HG03460 (cell line): ENCODE results near the gene C12orf76.
"Not testable (repeated sequence)": the region's sequence is repeated elsewhere in the genome, so short reads cannot be mapped to it uniquely, and the experiment has no call there.

Source experiments
- ATAC-seq: cut with Tn5 transposase; IDR thresholded peaks from one replicate; pipeline ENCODE4 v1.9.1; 2021; ENCODE audit not compliant: unreplicated experiment

The C12orf76 gene

DNA sequence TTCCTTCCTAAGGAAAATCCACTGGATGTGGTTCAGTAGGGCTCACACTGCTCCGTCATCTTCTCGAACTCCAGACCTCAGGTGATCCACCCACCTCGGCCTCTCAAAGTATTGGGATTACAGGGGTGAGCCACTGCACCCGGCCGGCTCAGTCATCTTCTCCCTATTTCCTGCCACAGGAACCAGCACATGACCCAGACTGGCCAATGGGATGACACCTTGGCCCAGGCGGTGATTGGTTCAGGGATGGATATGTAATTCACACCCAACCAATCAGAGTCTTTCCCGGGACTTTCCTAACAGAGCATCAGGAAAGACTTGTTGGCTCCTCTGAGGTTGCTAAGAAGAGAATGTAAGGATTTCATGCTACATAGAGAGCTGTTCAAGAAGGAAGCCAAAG lies 19.2 kb upstream of the C12orf76 start:
- no peak for ATAC-seq

DNA sequence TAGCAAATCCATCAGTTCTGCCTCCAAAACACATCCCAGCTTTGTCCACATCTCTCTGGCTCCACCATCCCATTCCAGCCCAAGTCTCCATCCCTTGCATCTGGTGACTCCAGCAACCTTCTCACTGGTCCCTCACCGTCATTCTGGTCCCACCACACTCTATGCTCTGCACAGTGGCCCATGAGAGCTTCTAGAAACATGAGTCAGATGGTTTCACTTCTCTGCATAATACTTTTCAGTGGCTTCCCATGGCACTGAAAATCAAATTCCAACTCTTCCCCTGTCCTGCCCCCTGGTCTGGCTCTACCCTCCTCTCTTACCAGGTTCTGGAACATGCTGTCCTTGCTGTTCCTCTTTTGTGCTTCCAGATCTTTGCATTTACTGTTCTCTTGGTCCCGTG lies 17.2 kb upstream of the C12orf76 start:
- ATAC-seq, result no peak

GRCh38 chr12:110062241-110062640 lies 13.9 kb upstream of the C12orf76 start:
- ATAC-seq, result no peak

GRCh38 chr12:110059651-110060000 lies 11.3 kb upstream of the C12orf76 start:
- no peak for ATAC-seq

DNA sequence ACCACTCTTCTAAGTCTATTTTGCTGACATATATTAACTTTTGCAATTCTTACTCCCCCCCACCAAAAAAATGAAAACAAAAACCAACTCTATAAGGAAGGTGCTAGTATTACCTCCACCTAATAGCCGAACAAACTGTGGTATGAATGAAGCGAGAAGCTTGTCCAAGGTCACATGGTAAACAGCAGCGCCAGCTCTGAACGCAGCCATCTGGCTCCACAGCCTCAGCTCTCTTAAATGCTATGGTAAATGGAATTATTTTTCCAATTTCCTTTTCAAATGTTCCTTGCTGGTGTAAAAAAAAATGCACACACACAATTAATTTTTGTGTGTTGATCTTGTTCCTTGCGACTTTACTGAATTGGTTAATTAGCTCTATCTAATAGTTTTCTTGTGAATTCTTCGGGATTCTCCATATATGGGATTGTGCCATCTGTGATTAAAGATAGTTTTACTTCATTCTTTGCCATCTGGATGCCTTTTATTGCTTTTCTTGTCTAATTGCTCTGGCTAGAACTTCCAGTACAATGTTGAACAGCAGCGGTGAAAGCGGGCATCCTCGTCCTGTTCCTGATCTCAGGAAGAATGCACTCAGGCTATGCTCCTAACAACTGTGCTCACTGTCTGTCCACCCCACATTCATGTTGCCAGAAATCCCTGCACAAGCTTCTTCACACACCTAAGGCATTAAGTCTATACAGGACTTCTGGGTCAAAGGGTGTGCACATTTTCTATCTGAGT lies 10.7 kb upstream of the C12orf76 start:
- ATAC-seq, result no peak

DNA sequence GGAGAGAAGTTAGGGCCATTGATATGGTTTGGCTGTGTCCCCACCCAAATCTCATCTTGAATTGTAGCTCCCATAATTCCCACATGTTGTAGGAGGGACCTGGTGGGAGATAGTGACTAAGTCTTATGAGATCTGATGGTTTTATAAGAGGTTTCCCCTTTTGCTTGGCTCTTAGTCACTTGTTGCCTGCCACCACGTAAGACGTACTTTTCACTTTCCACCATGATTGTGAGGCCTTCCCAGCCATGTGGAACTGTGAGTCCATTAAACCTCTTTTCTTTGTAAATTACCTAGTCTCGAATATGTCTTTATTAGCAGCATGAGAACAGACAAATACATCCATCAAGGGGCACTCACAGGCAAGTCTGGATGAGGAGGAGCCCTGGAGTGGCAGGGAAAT lies 8.3 kb upstream of the C12orf76 start:
- not testable (repeated sequence) for ATAC-seq

GRCh38 chr12:110055375-110056352 lies 7.3 kb upstream of the C12orf76 start:
- ATAC-seq, result not testable (repeated sequence)

DNA sequence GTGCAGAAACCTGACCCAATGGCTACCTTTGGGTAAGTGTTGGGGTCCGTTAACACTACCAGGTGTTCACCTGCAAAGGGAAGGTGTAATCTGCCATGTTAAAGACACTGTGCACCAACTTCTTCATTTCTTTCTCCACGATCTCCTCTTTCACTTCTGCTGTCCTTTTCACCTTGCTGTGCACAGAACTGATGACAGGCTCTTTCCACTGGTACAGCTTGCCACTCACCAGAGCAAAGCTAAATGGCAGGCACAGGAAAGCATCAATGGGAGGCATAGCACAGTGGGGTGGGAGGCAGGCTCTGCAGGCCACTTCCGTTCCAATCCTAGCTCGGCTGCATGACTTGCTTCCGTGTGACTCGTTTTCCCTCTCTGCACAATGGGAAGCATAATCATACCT lies 2.6 kb upstream of the C12orf76 start:
- no peak for ATAC-seq

DNA sequence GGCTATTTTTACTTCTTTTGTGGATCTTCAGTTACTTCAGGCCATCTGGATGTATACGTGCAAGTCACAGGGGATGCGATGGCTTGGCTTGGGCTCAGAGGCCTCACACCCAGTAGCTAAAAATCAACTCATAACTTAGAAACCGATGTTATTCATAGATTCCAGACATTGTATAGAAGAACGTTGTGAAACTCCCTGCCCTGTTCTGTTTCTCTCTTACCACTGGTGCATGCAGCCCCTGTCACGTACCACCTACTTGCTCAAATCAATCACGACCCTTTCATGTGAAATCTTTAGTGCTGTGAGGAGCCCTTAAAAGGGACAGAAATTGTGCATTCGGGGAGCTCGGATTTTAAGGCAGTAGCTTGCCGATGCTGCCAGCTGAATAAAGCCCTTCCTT lies 1.3 kb upstream of the C12orf76 start:
- not testable (repeated sequence) for ATAC-seq

GRCh38 chr12:110049034-110049433 lies 712 bp upstream of the C12orf76 start:
- not testable (repeated sequence) for ATAC-seq

DNA sequence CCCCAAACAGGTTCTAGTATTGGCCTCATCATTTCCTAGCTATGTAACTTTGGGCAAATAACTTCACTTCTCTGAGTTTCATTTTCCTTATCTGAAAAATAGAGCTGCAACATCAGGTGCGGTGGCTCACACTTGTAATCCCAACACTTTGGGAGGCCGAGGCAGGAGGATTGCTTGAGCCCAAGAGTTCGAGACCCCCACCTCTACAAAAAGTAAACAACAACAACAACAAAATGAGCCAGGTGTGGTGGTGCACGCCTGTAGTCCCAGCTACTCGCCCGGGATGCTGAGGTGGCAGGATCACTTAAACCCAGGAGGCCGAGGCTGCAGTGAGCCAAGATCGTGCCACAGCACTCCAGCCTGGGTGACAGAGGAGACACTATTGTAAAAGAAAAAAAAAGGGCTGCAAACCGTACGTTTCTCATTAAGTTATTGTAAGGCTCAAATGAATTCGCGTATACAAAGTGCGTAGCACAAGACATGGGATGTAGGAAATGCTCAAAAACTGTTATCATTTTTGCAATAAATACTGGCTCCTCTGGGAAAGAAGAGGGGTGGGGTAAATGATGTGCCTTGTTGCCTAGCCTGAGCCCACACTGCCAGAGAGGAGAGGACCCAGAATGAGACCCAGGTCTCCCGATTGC lies 903 bp downstream of the C12orf76 start:
- no peak for ATAC-seq

- no peak for ATAC-seq
These were observed 1.7 kb downstream of the C12orf76 start for GRCh38 chr12:110046451-110047187.

GRCh38 chr12:110042264-110042663 lies 6.1 kb downstream of the C12orf76 start:
- no peak for ATAC-seq

DNA sequence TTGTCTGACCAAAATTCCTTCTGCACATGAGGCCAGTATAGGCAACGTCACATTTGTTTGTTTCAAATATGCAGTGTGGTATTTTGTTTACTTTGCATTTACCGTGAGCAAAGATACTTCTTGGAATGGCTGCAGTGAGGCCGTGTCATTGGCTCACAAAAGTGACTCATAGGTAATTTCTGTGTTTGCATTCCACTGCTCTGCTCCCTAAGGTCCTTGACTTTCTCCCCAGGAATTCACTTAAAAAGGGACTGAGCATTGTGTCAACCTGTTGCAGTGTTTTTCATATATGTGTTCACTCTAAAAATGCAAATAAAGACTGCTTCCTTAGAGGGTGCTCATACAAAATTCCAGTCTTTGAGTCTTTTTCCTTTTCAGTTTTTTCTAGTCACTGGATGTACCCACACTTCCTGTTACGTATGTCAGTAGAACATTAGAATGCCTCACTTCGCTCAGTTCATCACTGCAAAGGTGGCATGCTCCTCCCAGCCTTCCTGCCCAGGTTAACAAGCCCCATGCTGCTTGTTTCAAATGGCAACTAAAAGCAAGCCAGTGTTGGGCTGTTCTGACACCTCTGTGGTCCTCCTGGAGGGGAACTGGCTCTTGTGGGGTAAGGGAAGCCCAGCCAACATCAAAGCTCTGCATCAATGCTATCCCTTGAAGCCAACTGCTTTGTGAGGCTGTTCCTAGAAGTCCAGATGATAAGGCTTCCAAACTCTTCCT lies 9.1 kb downstream of the C12orf76 start:
- ATAC-seq, result no peak

DNA sequence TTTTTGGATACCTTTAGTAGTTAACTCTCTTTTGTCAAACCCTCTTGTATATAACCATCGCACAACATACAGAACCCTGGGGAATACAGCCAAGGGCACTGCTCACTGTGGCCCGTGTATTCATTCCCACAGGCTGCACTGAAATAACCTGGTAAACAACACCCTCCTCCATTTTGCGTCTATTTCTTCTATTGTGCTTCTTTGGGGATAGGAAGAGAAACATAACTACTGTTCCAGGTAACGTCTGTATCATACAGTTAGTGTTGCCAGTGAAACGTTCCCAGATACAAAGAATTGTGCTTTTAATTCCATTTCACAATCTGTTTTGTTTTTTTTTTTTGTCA lies 9.6 kb downstream of the C12orf76 start:
- ATAC-seq, result no peak

GRCh38 chr12:110037315-110037714 lies 11.0 kb downstream of the C12orf76 start:
- no peak for ATAC-seq

GRCh38 chr12:110035534-110036104 lies 12.7 kb downstream of the C12orf76 start:
- ATAC-seq, result no peak

DNA sequence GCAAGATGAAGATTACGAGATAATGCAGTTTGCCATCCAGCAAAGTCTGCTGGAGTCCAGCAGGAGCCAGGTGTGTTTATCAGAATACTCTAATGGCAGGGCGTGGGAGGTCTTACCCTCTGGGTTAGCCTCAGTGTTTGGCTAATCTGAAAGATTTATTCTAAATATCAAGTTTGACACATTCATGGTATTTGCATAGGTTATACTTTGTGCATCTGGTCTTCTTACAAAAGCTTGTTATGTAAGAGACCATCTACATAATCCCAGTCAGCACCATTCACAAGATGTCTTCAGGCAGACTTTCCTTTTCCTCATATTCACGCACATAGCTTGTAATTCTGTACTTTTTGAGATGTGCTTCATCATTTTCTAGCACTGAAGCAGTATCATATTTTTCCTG lies 14.4 kb downstream of the C12orf76 start:
- ATAC-seq, result no peak

- ATAC-seq, result no peak
These were observed 19.0 kb downstream of the C12orf76 start for GRCh38 chr12:110029290-110029815.

DNA sequence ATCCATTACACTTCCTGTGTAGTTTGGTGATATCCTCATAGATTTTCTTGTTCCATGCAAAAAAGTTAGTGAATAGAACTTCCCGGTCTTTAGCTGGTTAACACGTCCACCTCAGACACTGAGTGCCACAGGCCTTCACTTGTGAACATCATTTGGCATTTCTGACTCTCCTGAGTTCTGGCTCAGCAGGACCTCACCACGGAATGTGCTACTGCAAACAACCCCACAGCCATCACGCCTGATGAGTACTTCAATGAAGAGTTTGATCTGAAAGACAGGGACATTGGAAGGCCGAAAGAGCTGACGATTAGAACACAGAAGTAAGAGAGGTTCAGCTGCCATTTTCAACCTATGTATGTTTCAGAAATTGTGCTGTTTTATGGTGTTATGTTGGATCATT lies 20.0 kb downstream of the C12orf76 start:
- no peak for ATAC-seq
